Measurements from ENCODE around the gene UBE2M. TPM values are rescaled to one million over a fixed set of nuclear protein-coding genes. Genes with fewer than 3 reads are reported as not detected.

Gene UBE2M
- total RNA-seq, result 21.6 and 30.4 TPM in 2 replicates

DNA sequence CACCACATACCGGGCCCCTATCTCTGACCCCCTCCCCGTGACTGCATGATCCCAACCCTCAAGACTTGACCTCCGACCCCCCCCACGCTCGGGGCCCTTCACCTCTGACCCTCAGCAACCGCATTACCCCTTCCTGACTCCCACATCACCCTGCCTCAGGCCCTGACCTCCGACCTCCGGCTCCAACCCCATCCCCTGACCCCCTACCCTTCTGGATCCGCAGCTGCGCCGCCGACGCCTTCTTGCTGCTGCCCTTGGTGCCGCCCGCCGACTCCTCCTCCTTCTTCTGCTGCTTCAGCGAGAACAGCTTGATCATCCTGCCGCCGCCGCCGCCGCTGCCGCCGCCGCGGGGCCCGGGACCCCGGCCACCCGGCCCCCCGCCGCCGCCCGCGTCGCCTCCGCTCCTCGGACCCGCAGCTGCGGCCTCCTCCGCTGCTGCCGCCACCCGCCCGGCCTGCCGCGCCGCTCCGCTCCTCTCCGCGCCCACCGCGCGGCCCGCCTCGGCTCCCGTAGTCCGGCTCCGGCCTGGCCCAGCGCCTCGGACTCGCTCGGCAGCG, at the start of gene UBE2M:
UBE2M (minus strand) TSS at position 546 of the 557 bp plus-strand sequence; CDS start at position 316, 230 bp downstream.

GRCh38 chr19:58572818-58573657, 14.6 kb upstream of the UBE2M start, which contains the start of gene MZF1:
MZF1 (minus strand) TSS chr19:58573335; CDS start chr19:58571389, 1,946 bp downstream.

GRCh38 chr19:58554494-58555368, 3.7 kb downstream of the UBE2M start, which contains the start of gene CHMP2A:
CHMP2A (minus strand) TSS chr19:58555105; CDS start chr19:58554212, 893 bp downstream.

DNA sequence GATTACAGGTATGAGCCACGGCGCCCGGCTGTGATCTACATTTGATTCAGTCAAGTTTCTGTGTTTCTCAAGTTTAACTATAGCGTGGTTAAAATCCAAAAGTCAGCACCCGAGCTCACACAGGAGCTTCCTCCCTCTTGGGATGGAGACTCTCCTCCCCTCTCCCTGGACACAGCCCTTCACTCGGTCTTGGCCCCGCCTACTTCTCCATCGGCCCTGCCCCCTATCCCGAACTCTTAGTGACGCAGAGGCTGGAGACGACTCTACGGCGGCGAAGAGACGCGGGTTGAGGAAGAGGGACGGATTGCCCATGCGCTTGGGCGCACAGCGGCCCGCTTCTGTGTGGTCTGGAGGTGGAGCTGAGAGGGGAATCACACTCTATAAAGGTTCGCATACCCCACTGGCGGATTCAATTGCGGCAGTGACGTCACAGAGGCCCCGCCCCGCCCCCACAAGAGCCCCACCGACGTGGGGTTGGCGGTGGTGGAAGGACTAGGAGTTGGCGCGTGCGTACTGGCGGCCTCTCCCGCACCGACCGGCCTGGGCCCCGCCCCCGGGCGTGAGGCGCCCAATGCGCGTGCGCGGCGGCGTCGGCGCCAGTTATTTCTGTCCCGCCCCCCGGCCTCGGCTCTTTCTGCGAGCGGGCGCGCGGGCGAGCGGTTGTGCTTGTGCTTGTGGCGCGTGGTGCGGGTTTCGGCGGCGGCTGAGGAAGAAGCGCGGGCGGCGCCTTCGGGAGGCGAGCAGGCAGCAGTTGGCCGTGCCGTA, 14.4 kb downstream of the UBE2M start, which contains the start of gene TRIM28:
TRIM28 (plus strand) TSS at position 239 of the 765 bp plus-strand sequence. CDS start 694 bp downstream, outside the sequence.

DNA sequence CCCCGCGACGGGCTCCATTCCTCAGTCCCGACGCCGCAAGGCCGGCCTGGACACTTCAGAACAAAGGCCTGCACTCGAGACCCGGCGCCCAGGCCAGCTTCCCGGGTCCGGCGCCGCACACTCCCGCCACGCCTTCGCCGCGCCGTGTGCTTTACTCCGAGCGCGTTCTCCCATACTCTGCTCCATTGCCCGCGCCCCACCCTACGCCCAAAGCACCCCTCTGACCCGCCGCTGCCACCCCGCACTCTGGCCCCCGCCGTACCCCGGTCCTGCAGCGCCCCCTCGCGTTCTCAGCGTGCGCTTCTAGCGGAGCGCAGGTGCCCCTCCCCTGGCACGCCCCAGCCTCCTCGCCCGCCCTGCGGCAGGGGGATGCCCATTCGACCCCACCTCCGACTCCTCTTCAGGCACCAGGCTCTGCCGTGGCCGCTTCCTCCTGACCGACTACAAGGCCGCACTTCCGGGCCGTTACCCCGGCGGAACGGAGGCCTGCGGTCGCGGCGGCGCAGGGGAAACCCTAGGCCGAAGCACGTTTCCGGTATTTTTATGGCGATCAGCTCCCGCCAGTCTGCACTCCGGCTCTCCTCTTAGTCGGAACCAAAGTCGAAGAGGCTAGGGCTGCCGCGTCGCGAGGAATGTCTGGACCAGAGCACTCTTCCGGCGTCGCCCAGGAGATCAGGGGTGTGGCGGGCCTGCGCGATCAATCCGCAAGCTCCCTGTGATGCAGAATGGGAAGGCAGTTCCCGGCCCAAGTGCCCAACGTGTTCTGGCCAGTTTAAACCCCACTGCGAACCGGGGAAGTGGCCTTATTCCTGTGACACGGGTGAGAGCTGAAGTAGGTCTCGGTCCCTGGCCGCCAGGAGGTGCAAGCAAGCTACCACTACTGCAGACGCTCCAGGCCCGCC, 38.8 kb downstream of the UBE2M start, which contains the start of gene ZBTB45:
ZBTB45 (minus strand) TSS at position 456 of the 902 bp plus-strand sequence. CDS start 2,137 bp downstream, outside the sequence.

GRCh38 chr19:58511353-58512208, 46.8 kb downstream of the UBE2M start, which contains the start of gene SLC27A5:
SLC27A5 (minus strand) TSS chr19:58511992; CDS start chr19:58511955, 37 bp downstream.

Other genes starting within 250 kb of the UBE2M start
- 2.4 and 2.8 TPM in 2 replicates for gene ZSCAN22, start 231.6 kb downstream of the UBE2M start, total RNA-seq
- 24.8 and 61.8 TPM in 2 replicates for gene A1BG, start 205.1 kb downstream of the UBE2M start, total RNA-seq
- gene ZNF497, start 195.9 kb downstream of the UBE2M start, total RNA-seq, result 0.12 and 0.29 TPM in 2 replicates
- 3.8 and 4.8 TPM in 2 replicates for gene ZNF837, start 177.6 kb downstream of the UBE2M start, total RNA-seq
- gene RPS5, start 171.3 kb downstream of the UBE2M start, total RNA-seq, result 1,797 and 1,853 TPM in 2 replicates
- gene RNF225, start 163.0 kb downstream of the UBE2M start, total RNA-seq, result not detected in 2 replicates
- 12.7 and 16.5 TPM in 2 replicates for gene ZNF584, start 150.0 kb downstream of the UBE2M start, total RNA-seq
- 6.4 and 7.1 TPM in 2 replicates for gene ZNF132, start 118.5 kb downstream of the UBE2M start, total RNA-seq
- 7.5 and 7.6 TPM in 2 replicates for gene ZNF324B, start 107.0 kb downstream of the UBE2M start, total RNA-seq
- 10.7 and 12.1 TPM in 2 replicates for gene ZNF324, start 91.5 kb downstream of the UBE2M start, total RNA-seq
- 12.8 and 16.3 TPM in 2 replicates for gene ZNF446, start 82.3 kb downstream of the UBE2M start, total RNA-seq
- gene SLC27A5, start 46.6 kb downstream of the UBE2M start, total RNA-seq, result 4.8 and 5.5 TPM in 2 replicates
- 5.9 and 9.4 TPM in 2 replicates for gene ZBTB45, start 38.8 kb downstream of the UBE2M start, total RNA-seq
- 204 and 211 TPM in 2 replicates for gene TRIM28, start 14.5 kb downstream of the UBE2M start, total RNA-seq
- 133 and 136 TPM in 2 replicates for gene CHMP2A, start 3.5 kb downstream of the UBE2M start, total RNA-seq
- gene MZF1, start 14.7 kb upstream of the UBE2M start, total RNA-seq, result 7.4 and 13.3 TPM in 2 replicates